Measurements from ENCODE around the gene NR2C2. TPM values are rescaled to one million over a fixed set of nuclear protein-coding genes. Genes with fewer than 3 reads are reported as not detected.

NR2C2 gene
- polyA plus RNA-seq, 1 donor = 51.0 TPM

DNA sequence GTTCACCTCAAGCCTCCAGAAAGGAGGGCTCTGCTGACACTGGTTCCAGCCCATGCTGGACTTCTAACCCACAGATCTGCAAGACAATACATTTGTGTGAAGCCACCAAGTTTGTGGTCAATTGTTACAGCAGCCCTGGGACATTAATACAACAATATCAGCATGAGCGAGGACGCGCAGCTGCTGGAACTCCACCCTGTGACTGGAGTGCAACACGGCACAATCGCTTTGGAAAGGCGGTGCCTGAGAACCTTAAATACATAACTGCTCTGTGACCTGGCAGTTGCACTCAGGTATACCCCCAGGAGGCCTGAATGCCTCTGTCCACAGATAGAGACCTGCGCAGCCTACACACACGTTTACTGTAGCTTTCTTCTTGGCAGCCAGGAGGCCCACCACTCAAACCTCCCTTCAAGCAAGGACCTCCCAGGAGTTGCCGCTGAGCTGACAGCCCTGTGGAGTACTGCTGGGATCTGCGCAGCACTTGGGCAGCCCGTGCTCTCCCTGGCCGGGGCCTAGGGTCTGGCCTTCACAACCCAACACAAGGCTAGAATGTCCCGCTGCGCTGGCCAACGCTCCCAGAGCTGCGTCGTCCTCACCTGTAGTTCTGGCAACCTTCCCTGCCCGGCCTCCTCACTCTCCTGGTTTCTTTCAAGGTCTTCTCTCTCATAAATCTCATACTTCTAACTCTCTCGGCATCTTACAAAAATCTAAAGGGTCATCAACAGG, 109.5 kb downstream of the NR2C2 start:
- no peak overlapping the region for H3K4me3 ChIP-seq (ENCODE audit: low read length)
- no peaks in the 10 kb centered on the region for H3K27me3 ChIP-seq (ENCODE audit: control insufficient read depth, insufficient read depth, low read length)
- no peak overlapping the region for H3K27ac ChIP-seq (ENCODE audit: low read length)
- no peak for DNase-seq
- peaks cover 48% of the 10 kb centered on the region for H3K36me3 ChIP-seq (ENCODE audit: control insufficient read depth, insufficient read depth, low read length)
- peaks cover 6% of the 10 kb centered on the region for H3K9me3 ChIP-seq (ENCODE audit: control insufficient read depth, low read depth, low read length)
- WGBS (ENCODE audit: insufficient coverage, low lambda C conversion rate) = no CpG with 5 or more reads among the region's 19 CpGs
- no peaks in the 10 kb centered on the region for H3K4me1 ChIP-seq (ENCODE audit: control insufficient read depth, insufficient read depth, low read length)

DNA sequence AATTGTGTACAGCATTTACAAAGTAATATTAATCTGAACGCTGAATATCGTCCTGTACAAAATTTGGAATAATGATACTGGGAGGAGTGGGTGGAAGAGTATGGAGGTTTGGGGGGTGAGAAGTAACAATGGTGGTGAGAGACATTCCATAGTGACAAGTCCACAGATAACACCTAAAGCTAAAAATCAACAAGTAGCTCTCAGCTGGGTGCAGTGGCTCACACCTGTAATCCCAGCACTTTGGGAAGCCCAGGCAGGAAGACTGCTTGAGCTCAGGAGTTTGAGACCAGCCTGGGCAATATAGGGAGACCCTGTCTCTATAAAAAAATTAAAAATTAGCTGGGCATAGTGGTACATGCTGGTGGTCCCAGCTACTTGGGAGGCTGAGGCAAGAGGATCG, 112.6 kb downstream of the NR2C2 start:
- Histone ChIP-seq H3K4me3 (ENCODE audit: low read length) (no peak overlapping the region), H3K27ac (ENCODE audit: low read length) (no peak overlapping the region), H3K9me3 (ENCODE audit: control insufficient read depth, low read depth, low read length) (peaks cover 6% of the 10 kb centered on the region), H3K4me1 (ENCODE audit: control insufficient read depth, insufficient read depth, low read length) (peaks cover 11% of the 10 kb centered on the region), H3K27me3 (ENCODE audit: control insufficient read depth, insufficient read depth, low read length) (no peaks in the 10 kb centered on the region), H3K36me3 (ENCODE audit: control insufficient read depth, insufficient read depth, low read length) (peaks cover 33% of the 10 kb centered on the region)
- no peak for DNase-seq
- 93% methylated on average over 3 of the region's 3 CpGs for WGBS (ENCODE audit: insufficient coverage, low lambda C conversion rate)

DNA sequence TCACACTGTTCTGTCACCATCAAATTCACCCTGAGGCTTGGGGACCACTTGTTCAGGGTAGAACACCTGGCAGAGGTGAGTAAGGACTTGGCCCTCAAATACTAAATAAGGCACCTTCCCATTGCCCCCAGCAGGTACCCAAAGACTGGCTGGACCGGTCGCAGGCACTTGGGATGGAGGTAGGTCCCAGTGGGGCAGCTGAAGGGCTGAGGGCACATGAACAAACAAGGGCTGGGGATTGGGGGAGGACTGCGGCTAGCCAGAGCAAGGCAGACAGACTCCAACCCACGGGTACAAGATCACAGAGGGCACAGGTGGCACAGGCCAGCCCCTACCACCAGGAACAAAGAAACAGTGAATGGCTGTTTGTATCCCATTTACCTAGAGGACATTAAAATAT, 115.9 kb downstream of the NR2C2 start:
- peaks cover 11% of the 10 kb centered on the region for H3K4me1 ChIP-seq (ENCODE audit: control insufficient read depth, insufficient read depth, low read length)
- no CpG with 5 or more reads among the region's 4 CpGs for WGBS (ENCODE audit: insufficient coverage, low lambda C conversion rate)
- no peaks in the 10 kb centered on the region for H3K27me3 ChIP-seq (ENCODE audit: control insufficient read depth, insufficient read depth, low read length)
- H3K9me3 ChIP-seq (ENCODE audit: control insufficient read depth, low read depth, low read length) = peaks cover 6% of the 10 kb centered on the region
- H3K36me3 ChIP-seq (ENCODE audit: control insufficient read depth, insufficient read depth, low read length) = peaks cover 14% of the 10 kb centered on the region
- H3K4me3 ChIP-seq (ENCODE audit: low read length) = peak overlapping the region; percentile 97
- no peak overlapping the region for H3K27ac ChIP-seq (ENCODE audit: low read length)
- DNase-seq = no peak

DNA sequence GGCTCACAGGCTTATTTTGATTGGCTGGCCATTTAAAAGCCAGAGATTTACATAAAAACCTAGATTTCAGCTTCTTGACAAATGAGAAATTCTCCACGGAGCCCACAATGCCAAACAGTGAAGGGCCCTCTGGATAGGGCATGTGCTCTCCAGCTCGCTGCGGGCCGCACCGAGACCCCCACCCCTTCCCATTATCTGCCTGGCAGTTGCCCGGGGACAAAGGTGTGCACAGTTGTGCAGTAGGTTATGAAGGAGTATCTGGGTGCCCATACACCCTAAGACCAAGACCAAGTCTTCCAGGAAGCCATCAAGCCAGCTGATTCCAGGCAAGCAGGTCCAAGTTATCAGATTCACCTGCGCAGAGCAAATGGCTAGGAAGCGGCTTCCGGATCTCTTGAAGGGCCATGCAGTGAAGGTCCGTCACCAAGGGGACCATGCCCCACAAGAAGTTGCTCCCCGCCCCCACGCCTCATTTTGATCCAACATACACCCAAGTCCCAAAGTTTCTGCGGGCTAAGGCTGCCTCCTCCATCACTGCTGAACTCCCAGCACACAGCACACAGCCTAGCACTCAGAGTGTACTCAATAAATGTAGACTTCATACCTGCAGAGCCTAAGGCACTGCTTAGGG, 116.4 kb downstream of the NR2C2 start:
- H3K4me1 ChIP-seq (ENCODE audit: control insufficient read depth, insufficient read depth, low read length) = peaks cover 11% of the 10 kb centered on the region
- peaks cover 9% of the 10 kb centered on the region for H3K36me3 ChIP-seq (ENCODE audit: control insufficient read depth, insufficient read depth, low read length)
- peak in 1 of 2 donors; percentile 46 for DNase-seq
- no peak overlapping the region for H3K27ac ChIP-seq (ENCODE audit: low read length)
- WGBS (ENCODE audit: insufficient coverage, low lambda C conversion rate) = no CpG with 5 or more reads among the region's 13 CpGs
- no peaks in the 10 kb centered on the region for H3K27me3 ChIP-seq (ENCODE audit: control insufficient read depth, insufficient read depth, low read length)
- peaks cover 6% of the 10 kb centered on the region for H3K9me3 ChIP-seq (ENCODE audit: control insufficient read depth, low read depth, low read length)
- H3K4me3 ChIP-seq (ENCODE audit: low read length) = peak overlapping the region; percentile 97

DNA sequence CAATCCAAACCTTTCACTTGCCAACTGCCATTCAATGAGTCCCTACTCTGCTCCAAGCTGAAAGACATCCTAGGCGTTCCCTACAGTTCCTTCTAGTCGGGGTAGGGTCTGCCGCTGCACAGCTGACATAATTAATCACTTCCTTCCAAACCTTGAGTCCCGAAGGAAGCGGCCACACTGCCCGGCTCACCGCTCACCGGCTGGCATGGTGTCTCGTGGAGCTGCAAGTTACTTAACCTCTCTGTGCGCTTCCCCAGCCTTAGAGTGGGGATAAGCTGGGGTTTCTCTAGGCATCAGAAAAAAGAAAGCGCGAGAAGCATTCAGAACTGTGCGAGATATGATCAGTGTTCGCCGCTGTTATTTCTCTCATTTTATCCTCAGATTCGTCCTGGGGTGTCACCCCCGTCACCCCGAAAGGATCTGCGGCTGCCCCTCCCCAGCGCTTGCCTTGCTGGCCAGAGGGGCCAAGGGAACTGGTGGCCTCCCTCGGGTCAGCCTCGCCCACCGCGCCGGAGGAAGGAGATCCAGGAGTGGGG, 117.0 kb downstream of the NR2C2 start:
- Histone ChIP-seq H3K4me1 (ENCODE audit: control insufficient read depth, insufficient read depth, low read length) (peaks cover 11% of the 10 kb centered on the region), H3K27ac (ENCODE audit: low read length) (peak overlapping the region; percentile 68), H3K36me3 (ENCODE audit: control insufficient read depth, insufficient read depth, low read length) (peaks cover 3% of the 10 kb centered on the region), H3K9me3 (ENCODE audit: control insufficient read depth, low read depth, low read length) (peaks cover 6% of the 10 kb centered on the region), H3K4me3 (ENCODE audit: low read length) (peak overlapping the region; percentile 97), H3K27me3 (ENCODE audit: control insufficient read depth, insufficient read depth, low read length) (no peaks in the 10 kb centered on the region)
- peak in 1 of 2 donors; percentile 40 for DNase-seq
- WGBS (ENCODE audit: insufficient coverage, low lambda C conversion rate) = no CpG with 5 or more reads among the region's 25 CpGs

DNA sequence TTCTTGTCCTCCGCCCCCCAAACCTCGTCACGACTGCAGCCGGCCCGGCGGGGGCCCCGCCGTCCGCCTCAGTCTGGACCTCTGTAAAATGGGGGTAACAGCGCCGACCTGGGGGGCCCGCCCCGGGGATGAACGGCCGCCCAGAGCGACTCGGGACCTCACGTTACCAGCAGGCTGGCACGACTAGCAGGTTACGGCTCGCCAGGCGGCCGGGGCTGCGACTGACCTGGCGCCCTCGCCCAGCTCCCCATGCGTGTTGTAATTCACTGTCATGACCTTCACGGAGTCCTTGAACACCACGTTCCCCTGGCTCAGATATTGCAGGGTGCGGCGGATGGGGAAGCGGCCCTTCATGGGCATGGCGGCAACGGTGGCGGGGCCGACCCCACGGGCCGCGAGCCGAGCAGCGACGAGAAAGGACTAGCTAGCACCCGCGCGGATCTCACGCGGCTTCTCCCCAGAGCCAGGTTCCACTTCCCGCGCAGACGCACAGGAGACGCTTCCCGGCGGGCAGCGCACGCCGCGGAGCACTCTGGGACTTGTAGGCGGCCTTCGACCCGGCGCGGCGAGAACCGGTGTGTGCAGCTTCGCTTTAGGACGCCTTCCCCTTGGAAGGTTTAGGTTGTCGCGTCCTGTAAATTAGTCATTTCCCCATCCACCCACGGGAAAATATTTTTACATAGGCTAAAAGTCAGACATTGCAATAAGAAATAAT, 117.6 kb downstream of the NR2C2 start, which contains the start of gene MRPS25:
MRPS25 (minus strand) TSS at position 481 of the 715 bp plus-strand sequence; CDS start at position 360, 121 bp downstream.
- WGBS (ENCODE audit: insufficient coverage, low lambda C conversion rate) = no CpG with 5 or more reads among the region's 69 CpGs

DNA sequence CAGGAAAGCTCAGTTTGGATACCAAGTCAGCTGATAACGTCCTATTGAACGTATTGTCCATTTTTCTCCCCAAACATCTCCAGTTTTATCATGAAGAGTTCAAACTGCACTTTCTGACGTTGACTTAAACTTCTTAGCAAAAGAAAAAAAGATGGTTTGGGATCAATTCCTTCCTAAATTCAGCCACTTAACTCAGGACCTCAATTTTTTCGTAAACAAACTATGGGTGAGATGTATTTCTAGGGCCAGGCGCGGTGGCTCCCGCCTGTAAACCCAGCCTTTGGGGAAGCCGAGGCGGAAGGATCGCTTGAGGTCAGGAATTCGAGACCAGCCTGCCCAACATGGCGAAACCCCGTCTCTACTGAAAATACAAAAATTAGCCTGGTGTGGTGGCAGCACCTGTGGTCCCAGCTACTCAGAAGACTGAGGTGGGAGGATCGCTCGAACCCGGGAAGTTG, 118.2 kb downstream of the NR2C2 start:
- Histone ChIP-seq H3K27ac (ENCODE audit: low read length) (no peak overlapping the region), H3K9me3 (ENCODE audit: control insufficient read depth, low read depth, low read length) (peaks cover 6% of the 10 kb centered on the region), H3K27me3 (ENCODE audit: control insufficient read depth, insufficient read depth, low read length) (no peaks in the 10 kb centered on the region), H3K4me1 (ENCODE audit: control insufficient read depth, insufficient read depth, low read length) (peaks cover 11% of the 10 kb centered on the region), H3K36me3 (ENCODE audit: control insufficient read depth, insufficient read depth, low read length) (peaks cover 12% of the 10 kb centered on the region), H3K4me3 (ENCODE audit: low read length) (peak overlapping the region; percentile 97)
- DNase-seq = no peak
- WGBS (ENCODE audit: insufficient coverage, low lambda C conversion rate) = 25% methylated on average over 2 of the region's 16 CpGs

More for the DNA sequence above, 117.6 kb downstream of the NR2C2 start, which contains the start of gene MRPS25:
- Histone ChIP-seq H3K36me3 (ENCODE audit: control insufficient read depth, insufficient read depth, low read length) (peaks cover 6% of the 10 kb centered on the region), H3K9me3 (ENCODE audit: control insufficient read depth, low read depth, low read length) (peaks cover 6% of the 10 kb centered on the region), H3K4me3 (ENCODE audit: low read length) (peak within 1 kb of the TSS; percentile 97), H3K27me3 (ENCODE audit: control insufficient read depth, insufficient read depth, low read length) (no peaks in the 10 kb centered on the region), H3K4me1 (ENCODE audit: control insufficient read depth, insufficient read depth, low read length) (peaks cover 11% of the 10 kb centered on the region), H3K27ac (ENCODE audit: low read length) (peak within 1 kb of the TSS; percentile 68)
- DNase-seq = peak; percentile 90 to 93

DNA sequence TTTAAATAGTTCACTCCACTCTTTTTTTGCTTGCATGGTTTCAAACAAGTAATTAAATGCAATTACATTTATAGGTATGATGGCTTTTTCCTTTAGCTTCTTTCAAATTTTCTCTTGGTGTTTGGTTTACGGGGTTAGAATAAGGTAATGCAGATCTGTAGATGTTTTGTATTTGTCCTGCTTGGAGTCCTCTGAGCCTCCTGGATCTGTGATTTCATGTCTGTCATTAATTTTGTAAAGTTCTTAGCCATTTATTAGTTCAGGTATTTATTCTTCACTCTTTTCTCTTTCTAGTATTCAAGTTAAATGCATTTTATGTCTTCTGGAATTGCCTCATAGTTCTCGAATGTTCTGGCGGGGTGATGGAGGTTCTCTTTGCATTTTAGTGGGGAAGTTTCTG, 119.1 kb downstream of the NR2C2 start:
- Histone ChIP-seq H3K4me1 (ENCODE audit: control insufficient read depth, insufficient read depth, low read length) (peaks cover 11% of the 10 kb centered on the region), H3K36me3 (ENCODE audit: control insufficient read depth, insufficient read depth, low read length) (peaks cover 13% of the 10 kb centered on the region), H3K27me3 (ENCODE audit: control insufficient read depth, insufficient read depth, low read length) (no peaks in the 10 kb centered on the region), H3K4me3 (ENCODE audit: low read length) (no peak overlapping the region), H3K27ac (ENCODE audit: low read length) (no peak overlapping the region), H3K9me3 (ENCODE audit: control insufficient read depth, low read depth, low read length) (peaks cover under 1% of the 10 kb centered on the region)
- WGBS (ENCODE audit: insufficient coverage, low lambda C conversion rate) = 93% methylated on average over 2 of the region's 3 CpGs
- DNase-seq = no peak

DNA sequence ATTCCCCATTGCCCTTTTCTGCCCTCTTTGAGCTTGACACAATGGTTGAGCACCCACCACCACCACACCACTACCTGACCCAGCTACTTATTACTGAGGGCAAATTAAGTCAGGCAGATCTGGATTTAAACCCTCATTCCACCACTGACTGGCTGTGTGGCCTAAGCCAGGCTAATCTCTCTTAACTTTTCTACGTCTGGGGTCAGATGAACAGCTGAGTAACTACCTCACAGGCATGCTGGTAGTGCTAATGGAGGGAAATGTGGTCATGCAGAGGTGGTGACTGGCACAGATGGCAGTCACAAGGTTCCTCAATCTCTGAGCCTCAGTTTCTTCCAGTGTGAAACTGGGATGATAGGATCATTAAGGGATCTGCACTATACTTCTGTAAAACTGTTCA, 122.1 kb downstream of the NR2C2 start:
- H3K27me3 ChIP-seq (ENCODE audit: control insufficient read depth, insufficient read depth, low read length) = no peaks in the 10 kb centered on the region
- no peak overlapping the region for H3K27ac ChIP-seq (ENCODE audit: low read length)
- no peaks in the 10 kb centered on the region for H3K9me3 ChIP-seq (ENCODE audit: control insufficient read depth, low read depth, low read length)
- H3K4me1 ChIP-seq (ENCODE audit: control insufficient read depth, insufficient read depth, low read length) = no peaks in the 10 kb centered on the region
- peaks cover 36% of the 10 kb centered on the region for H3K36me3 ChIP-seq (ENCODE audit: control insufficient read depth, insufficient read depth, low read length)
- H3K4me3 ChIP-seq (ENCODE audit: low read length) = no peak overlapping the region
- no peak for DNase-seq
- whole genome bisulfite sequencing (ENCODE audit: insufficient coverage, low lambda C conversion rate) = no CpG with 5 or more reads among the region's 1 CpG

DNA sequence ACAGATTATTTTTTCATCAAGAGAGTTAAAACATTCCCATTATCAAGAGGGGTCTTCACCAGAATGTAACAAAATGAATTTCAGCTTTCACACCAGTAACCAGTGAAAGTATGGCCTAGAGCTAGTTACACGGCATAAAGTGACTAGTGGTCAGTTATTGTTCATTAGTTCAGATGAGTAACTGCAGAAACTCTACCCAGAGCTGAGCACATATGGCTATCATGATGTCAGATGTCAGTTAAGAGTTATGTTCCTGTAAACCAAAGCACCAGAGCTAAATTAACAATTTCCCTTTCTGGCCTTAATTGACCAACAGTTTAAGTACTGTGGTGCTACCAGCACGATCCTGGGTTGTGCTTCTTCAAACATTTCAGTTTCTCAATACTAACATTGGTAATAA, 124.3 kb downstream of the NR2C2 start:
- 67% methylated on average over 1 of the region's 2 CpGs for WGBS (ENCODE audit: insufficient coverage, low lambda C conversion rate)
- Histone ChIP-seq H3K4me3 (ENCODE audit: low read length) (no peak overlapping the region), H3K4me1 (ENCODE audit: control insufficient read depth, insufficient read depth, low read length) (no peaks in the 10 kb centered on the region), H3K27ac (ENCODE audit: low read length) (no peak overlapping the region), H3K9me3 (ENCODE audit: control insufficient read depth, low read depth, low read length) (no peaks in the 10 kb centered on the region), H3K36me3 (ENCODE audit: control insufficient read depth, insufficient read depth, low read length) (peaks cover 57% of the 10 kb centered on the region), H3K27me3 (ENCODE audit: control insufficient read depth, insufficient read depth, low read length) (no peaks in the 10 kb centered on the region)
- no peak for DNase-seq

Data from large intestine (tissue), 3 donors.